Natural killer cell (primary cell): ENCODE data around the gene MMRN2. TPM values are rescaled to one million over a fixed set of nuclear protein-coding genes. Genes with fewer than 3 reads are reported as not detected.
"Not testable (repeated sequence)": the region's sequence is repeated elsewhere in the genome, so short reads cannot be mapped to it uniquely, and the experiment has no call there.

Source experiments
- ATAC-seq, 3 donors: fragments of 150-1000 bp in 2 of 3; fragments of 200-7000 bp in 1 of 3; cut with Tn5 transposase; 1 replicate in 1 of 3; 2 replicates in 2 of 3; pipeline ENCODE4 v1.10.0; 2021; ENCODE audit warnings: mild to moderate bottlenecking in 2 of 3, moderate library complexity in 2 of 3
- DNase-seq, 2 donors: peaks; one replicate each; pipeline versions ENCODE4 v3.0.0 to v3.0.0-alpha.2; 2013 to 2021; ENCODE audit warnings: mixed read lengths in 1 of 2
- H3K27ac ChIP-seq: one replicate; pipeline ENCODE4 v1.5.1; 2013; ENCODE audit warnings: mild to moderate bottlenecking, low read length
- H3K27me3 ChIP-seq: one replicate; pipeline ENCODE4 v1.6.1; 2013; ENCODE audit warnings: low read length; ENCODE audit not compliant: control insufficient read depth, insufficient read depth
- H3K36me3 ChIP-seq: one replicate; pipeline ENCODE4 v1.6.1; 2013; ENCODE audit warnings: low read length; ENCODE audit not compliant: control insufficient read depth, insufficient read depth
- H3K4me1 ChIP-seq: one replicate; pipeline ENCODE4 v1.6.1; 2013; ENCODE audit warnings: low read length; ENCODE audit not compliant: control insufficient read depth, insufficient read depth
- H3K4me3 ChIP-seq: one replicate; pipeline ENCODE4 v1.5.1; 2013; ENCODE audit warnings: low read length
- H3K9me3 ChIP-seq: one replicate; pipeline ENCODE4 v1.6.1; 2013; ENCODE audit warnings: low read length; ENCODE audit not compliant: control insufficient read depth, insufficient read depth
- H3K27ac Mint-ChIP-seq, 2 donors: one replicate each; pipeline ENCODE4 v1.8.0; 2022; ENCODE audit warnings: mild to moderate bottlenecking in 2 of 2, mixed read lengths in 2 of 2, moderate library complexity in 1 of 2
- H3K27me3 Mint-ChIP-seq, 2 donors: one replicate each; pipeline ENCODE4 v1.8.0; 2022; ENCODE audit warnings: low read depth in 2 of 2, mixed read lengths in 2 of 2
- H3K36me3 Mint-ChIP-seq: one replicate; pipeline ENCODE4 v1.8.0; 2022; ENCODE audit warnings: mixed read lengths
- H3K4me1 Mint-ChIP-seq, 2 donors: one replicate each; pipeline ENCODE4 v1.8.0; 2022; ENCODE audit warnings: mixed read lengths in 2 of 2
- H3K4me3 Mint-ChIP-seq: one replicate; pipeline ENCODE4 v1.8.0; 2022; ENCODE audit warnings: mild to moderate bottlenecking, moderate library complexity, mixed read lengths
- H3K9me3 Mint-ChIP-seq, 2 donors: one replicate each; pipeline ENCODE4 v1.8.0; 2022; ENCODE audit warnings: mixed read lengths in 2 of 2
- CTCF ChIP-seq: fragments of 200-600 bp; IDR thresholded peaks from one replicate; pipeline ENCODE4 v1.8.0; 2022; ENCODE audit warnings: antibody characterized with exemption
- WGBS: methylation state at CpG from one replicate; pipeline ENCODE4 v1.1.7; 2013; ENCODE audit warnings: missing lambda C conversion rate; ENCODE audit not compliant: insufficient coverage; 5-methylcytosine and 5-hydroxymethylcytosine counted together
- intact Hi-C: fragments of 100-400 bp; cut with micrococcal nuclease; formaldehyde crosslinking; loops from one replicate; pipeline ENCODE4 v1.14.2; 2022
- total RNA-seq, 4 donors: library from RNA; stranded (reverse); fragments of 120-200 nt in 1 of 4; gene quantifications; one replicate each; pipeline versions ENCODE4 v1.2.3 to v1.2.4, GENCODE V29; 2013 to 2022

Gene MMRN2
- total RNA-seq, 3 donors from 2014 or later (not counting 1 experiment from before 2014, with no cell fraction given): 1.3 TPM; not detected in 2

- no peak overlapping the region for H3K4me3 ChIP-seq
- intact Hi-C loops: no loop called here
- Mint-ChIP-seq H3K36me3 (no peaks in the 10 kb centered on the region), H3K27ac (no peak overlapping the region), H3K9me3 (no peaks in the 10 kb centered on the region), H3K4me3 (no peak overlapping the region), H3K27me3 (peaks cover 25 to 39% of the 10 kb centered on the region in 2 donors), H3K4me1 (no peaks in the 10 kb centered on the region)
- no peaks in the 10 kb centered on the region for H3K36me3 ChIP-seq
- 100% methylated on average over 1 of the region's 2 CpGs for WGBS
- H3K27me3 ChIP-seq: no peaks in the 10 kb centered on the region
- no peaks in the 10 kb centered on the region for H3K9me3 ChIP-seq
- H3K27ac ChIP-seq: no peak overlapping the region
- H3K4me1 ChIP-seq: no peaks in the 10 kb centered on the region
- no peak for TF ChIP-seq CTCF
- ATAC-seq: no peak
- DNase-seq: no peak
Measured at GRCh38 chr10:86992929-86993328, 35.5 kb upstream of the MMRN2 start.

- Histone ChIP-seq H3K27ac (no peak overlapping the region), H3K9me3 (no peaks in the 10 kb centered on the region), H3K27me3 (no peaks in the 10 kb centered on the region), H3K4me1 (no peaks in the 10 kb centered on the region), H3K4me3 (no peak overlapping the region), H3K36me3 (no peaks in the 10 kb centered on the region)
- no peak for ATAC-seq
- Mint-ChIP-seq H3K36me3 (no peaks in the 10 kb centered on the region), H3K4me3 (no peak overlapping the region), H3K9me3 (no peaks in the 10 kb centered on the region), H3K27ac (no peak overlapping the region), H3K4me1 (no peaks in the 10 kb centered on the region), H3K27me3 (peaks cover 25 to 42% of the 10 kb centered on the region in 2 donors)
- no peak for DNase-seq
- no peak for TF ChIP-seq CTCF
- intact Hi-C loops: no loop called here
Measured at GRCh38 chr10:86992456-86992855, 35.0 kb upstream of the MMRN2 start.

GRCh38 chr10:86991362-86991761 lies 33.9 kb upstream of the MMRN2 start:
- H3K4me1 ChIP-seq, DNase-seq, H3K4me3 Mint-ChIP-seq, H3K9me3 Mint-ChIP-seq, intact Hi-C loops, H3K27ac Mint-ChIP-seq, H3K36me3 Mint-ChIP-seq, H3K36me3 ChIP-seq, H3K27me3 ChIP-seq, H3K4me3 ChIP-seq, H3K9me3 ChIP-seq, ATAC-seq, H3K27ac ChIP-seq, H3K4me1 Mint-ChIP-seq: not testable (repeated sequence)
- peaks cover 21 to 47% of the 10 kb centered on the region in 2 donors for H3K27me3 Mint-ChIP-seq
- no CpG with 5 or more reads among the region's 12 CpGs for WGBS

- H3K27me3 Mint-ChIP-seq: peaks cover 24 to 55% of the 10 kb centered on the region in 2 donors
- 55% methylated on average over 1 of the region's 1 CpG for WGBS
- H3K4me1 Mint-ChIP-seq: no peaks in the 10 kb centered on the region
- H3K4me3 Mint-ChIP-seq: no peak overlapping the region
- no peak for ATAC-seq
- Histone ChIP-seq H3K9me3 (no peaks in the 10 kb centered on the region), H3K27ac (no peak overlapping the region), H3K27me3 (no peaks in the 10 kb centered on the region), H3K4me3 (no peak overlapping the region), H3K4me1 (no peaks in the 10 kb centered on the region), H3K36me3 (no peaks in the 10 kb centered on the region)
- no peak for TF ChIP-seq CTCF
- no peaks in the 10 kb centered on the region for H3K36me3 Mint-ChIP-seq
- DNase-seq: no peak
- H3K27ac Mint-ChIP-seq: no peak overlapping the region
- intact Hi-C loops: no loop called here
- no peaks in the 10 kb centered on the region for H3K9me3 Mint-ChIP-seq
Measured at GRCh38 chr10:86988520-86988919, 31.1 kb upstream of the MMRN2 start.

GRCh38 chr10:86984498-86984897 lies 27.1 kb upstream of the MMRN2 start:
- H3K27ac Mint-ChIP-seq, H3K27ac ChIP-seq, H3K9me3 Mint-ChIP-seq, H3K9me3 ChIP-seq, ATAC-seq, intact Hi-C loops, H3K36me3 ChIP-seq, H3K4me1 Mint-ChIP-seq, H3K36me3 Mint-ChIP-seq, H3K4me3 ChIP-seq, H3K27me3 ChIP-seq, DNase-seq, H3K4me3 Mint-ChIP-seq, H3K4me1 ChIP-seq: not testable (repeated sequence)
- WGBS: 90% methylated on average over 2 of the region's 4 CpGs
- H3K27me3 Mint-ChIP-seq: peaks cover 25 to 52% of the 10 kb centered on the region in 2 donors
